GM19397 (cell line): ENCODE data around the gene SKOR1.
A peak's percentile ranks its signal among the peaks of the same experiment; 100 is the strongest.

Experiments used
- ATAC-seq: cut with Tn5 transposase; IDR thresholded peaks from one replicate; pipeline ENCODE4 v1.9.1; 2021; ENCODE audit warnings: mild to moderate bottlenecking, moderate library complexity; ENCODE audit not compliant: unreplicated experiment

The SKOR1 gene, protein sequence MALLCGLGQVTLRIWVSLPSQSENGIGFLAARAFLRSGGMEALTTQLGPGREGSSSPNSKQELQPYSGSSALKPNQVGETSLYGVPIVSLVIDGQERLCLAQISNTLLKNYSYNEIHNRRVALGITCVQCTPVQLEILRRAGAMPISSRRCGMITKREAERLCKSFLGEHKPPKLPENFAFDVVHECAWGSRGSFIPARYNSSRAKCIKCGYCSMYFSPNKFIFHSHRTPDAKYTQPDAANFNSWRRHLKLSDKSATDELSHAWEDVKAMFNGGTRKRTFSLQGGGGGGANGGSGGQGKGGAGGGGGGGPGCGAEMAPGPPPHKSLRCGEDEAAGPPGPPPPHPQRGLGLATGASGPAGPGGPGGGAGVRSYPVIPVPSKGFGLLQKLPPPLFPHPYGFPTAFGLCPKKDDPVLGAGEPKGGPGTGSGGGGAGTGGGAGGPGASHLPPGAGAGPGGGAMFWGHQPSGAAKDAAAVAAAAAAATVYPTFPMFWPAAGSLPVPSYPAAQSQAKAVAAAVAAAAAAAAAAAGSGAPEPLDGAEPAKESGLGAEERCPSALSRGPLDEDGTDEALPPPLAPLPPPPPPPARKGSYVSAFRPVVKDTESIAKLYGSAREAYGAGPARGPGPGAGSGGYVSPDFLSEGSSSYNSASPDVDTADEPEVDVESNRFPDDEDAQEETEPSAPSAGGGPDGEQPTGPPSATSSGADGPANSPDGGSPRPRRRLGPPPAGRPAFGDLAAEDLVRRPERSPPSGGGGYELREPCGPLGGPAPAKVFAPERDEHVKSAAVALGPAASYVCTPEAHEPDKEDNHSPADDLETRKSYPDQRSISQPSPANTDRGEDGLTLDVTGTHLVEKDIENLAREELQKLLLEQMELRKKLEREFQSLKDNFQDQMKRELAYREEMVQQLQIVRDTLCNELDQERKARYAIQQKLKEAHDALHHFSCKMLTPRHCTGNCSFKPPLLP

DNA sequence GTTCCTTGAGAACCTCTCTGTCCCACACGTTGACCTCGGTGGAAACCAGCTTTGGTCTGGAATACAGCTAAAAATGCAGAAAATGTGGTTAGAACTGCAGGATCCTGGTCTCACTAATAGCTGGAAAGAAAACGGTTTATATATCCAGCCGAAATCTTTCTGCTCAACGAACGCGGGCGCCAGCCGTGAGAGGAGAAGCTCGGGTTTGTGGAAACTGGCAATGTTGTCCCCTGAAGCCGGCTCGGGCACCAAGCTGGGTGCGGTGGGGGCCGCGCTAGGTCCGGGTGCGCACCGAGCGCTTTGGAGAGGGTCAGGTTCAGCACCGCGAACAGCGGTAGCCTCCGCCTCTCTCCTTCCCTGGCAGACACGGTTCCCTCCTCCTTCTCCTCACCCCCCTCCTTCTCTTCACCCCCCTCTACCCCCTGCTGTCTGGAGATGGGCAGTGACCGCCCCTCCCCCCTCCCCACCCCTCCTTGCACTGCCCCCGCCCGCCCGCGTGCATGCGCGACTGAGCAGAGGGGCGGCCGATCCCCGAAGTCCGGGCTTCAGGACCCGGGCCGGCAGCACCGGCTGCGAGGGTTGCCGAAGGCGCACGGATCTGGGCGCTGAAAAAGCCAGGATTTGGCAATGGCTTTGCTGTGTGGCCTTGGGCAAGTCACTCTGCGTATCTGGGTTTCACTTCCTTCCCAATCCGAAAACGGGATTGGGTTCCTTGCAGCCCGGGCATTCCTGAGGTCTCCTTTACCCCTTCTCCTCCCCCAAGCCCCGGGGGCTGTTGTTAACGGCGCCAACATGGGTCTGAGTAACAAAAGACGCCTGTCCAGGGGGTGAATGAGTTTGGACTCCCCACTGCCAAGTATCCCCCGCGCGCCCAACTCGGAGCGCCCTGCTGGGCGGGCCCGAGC is at the start of gene SKOR1:
Gene SKOR1 (plus strand): TSS at position 534 of the 905 bp plus-strand sequence. CDS start 94 bp downstream, at position 628.
- ATAC-seq: no peak

DNA sequence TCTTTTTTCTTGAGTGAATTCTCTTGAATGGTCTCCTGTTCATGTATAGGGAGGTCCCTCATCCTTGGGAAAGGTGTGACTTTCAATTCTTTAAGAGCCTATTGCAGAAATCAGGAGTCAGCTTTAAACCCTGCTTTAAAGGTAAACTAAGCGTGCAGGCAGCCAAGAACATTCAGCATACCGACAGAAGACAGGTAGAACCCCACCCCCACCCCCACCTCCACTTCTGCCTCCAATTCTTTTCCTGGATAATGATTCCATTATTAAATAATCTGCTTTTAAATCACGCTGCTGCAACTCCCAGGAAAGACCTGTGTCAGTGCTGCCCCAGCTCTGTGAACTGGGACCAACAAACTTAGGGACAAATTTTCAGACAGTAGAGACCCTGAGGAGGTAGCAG is 49.3 kb upstream of the SKOR1 start:
- ATAC-seq: no peak

DNA sequence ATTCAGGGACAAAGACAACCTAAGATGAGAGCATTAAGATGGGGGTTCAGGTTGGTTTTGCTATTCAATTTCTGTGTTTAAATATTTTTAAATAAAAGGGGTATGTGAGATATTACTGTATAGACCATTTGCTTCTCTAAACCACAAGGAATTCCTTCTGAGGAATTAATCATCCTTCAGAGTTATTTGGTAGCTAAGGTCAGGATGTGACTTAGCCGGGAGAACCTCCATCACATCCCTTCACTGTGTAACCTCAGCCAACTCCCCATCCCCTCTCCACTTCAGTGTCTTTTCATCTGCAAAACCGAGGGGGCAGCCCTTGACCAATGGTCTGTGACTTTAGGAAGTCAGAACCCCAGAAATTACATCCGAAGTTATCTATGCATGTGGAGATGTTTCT is 48.7 kb upstream of the SKOR1 start:
- no peak for ATAC-seq

DNA sequence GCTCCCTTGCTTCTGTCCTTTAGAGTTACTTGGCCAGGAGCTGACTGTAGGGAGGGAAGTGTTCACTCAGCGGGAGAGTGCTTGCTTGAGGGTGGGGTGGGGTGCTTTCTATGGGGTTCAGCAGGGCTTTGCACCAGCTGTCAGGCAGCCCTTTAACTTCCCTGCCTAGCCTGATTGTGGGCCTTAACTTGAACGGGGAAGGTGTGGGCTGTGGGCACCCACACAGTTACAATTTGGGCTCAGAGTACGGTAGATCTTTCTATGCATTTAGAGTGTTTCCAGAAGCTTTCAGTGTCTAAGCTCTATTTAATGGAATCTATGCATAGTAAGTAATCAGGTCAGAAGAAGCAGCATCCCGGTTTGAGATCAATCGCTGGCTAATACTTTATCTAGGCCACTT is 48.2 kb upstream of the SKOR1 start:
- no peak for ATAC-seq

DNA sequence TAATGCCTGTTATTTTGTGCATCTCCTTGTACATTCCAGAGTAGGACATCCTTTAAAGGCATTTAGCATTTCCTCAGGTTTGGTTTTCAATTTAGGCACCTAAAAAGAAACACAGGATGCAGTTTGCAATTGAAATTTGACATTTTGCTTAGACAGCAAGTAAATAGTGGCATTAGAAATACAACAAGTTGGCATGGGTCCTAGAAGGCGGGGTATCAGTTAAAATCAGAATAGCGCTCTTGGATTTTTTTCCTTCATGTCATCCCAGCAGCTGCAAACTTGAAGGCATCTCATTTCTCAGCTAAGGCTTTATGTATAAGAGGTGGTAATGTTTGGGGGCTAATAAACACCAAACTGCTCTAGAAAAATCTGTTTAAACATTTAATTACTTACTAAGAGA is 47.5 kb upstream of the SKOR1 start:
- no peak for ATAC-seq

DNA sequence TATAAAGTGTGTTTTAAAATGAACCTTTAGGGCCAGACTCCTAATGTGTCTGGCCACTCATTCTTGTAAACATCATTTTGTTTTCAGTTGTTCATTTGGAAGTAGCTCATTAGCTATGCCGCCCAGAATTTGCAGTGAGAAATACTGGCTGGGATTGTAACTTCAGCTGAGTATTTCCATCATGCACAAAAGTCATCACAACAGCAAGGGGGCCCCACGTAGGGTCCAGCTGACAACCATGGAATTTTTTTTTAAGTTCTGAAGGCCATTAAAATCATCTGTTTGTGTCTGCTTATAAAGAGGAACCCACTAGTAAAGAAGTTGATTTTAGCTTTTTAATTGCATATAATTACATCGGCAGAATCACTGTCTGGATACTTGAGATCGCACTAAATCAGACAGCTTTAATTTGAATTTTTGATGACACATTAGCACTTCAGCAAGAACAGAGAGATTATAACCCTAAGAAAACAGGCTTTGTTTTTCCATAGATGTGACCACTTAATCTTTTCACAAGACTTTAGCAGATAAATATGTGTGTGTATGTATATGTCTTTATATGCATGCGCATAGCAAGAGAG is 46.3 kb upstream of the SKOR1 start:
- ATAC-seq: no peak

DNA sequence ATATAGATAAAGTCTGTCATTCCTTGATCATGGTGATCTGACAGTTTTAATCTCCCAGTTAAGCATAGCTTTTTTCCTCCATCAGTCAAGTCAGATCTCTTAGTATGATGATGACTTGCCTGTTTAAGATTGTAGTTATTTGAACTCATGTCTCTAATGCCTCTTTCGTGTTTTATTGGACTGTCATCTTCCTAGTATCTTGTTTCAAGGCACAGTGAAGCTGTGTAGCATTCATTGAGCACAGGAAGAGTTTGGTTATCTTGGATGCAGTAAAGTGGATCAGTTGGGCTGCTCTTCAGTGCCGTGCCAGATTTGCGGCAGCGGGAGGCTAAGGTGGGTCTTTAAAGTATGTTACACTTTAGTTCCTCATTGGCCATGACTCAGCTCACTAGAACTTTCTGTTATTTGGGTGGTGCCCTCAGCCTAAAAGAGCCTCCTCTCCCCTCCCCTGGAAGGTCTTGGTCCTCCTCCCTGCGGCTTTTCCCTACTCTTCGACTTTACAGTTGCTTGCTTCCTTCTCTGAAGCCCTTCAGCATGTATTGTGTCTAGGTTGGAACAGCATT is 45.7 kb upstream of the SKOR1 start:
- ATAC-seq: no peak

DNA sequence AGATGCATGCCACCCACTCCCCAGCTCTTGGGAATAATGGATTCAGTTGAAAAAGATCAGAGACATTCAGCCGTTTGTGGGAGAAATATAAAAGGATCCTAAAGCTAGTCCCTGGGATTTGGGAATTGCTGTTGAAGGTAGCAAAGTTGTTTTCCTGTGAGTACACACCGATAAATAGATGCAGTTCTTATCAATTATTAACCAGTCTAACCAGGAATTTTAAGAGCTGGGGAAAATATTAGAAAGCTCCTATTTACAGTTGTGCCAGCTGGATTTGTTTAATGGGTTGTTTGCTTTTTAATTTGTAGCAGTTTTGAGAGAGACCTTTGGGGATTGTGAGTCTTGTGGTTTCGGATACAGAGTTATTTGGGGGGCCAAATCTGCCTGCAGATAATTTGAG is 44.2 kb upstream of the SKOR1 start:
- no peak for ATAC-seq

DNA sequence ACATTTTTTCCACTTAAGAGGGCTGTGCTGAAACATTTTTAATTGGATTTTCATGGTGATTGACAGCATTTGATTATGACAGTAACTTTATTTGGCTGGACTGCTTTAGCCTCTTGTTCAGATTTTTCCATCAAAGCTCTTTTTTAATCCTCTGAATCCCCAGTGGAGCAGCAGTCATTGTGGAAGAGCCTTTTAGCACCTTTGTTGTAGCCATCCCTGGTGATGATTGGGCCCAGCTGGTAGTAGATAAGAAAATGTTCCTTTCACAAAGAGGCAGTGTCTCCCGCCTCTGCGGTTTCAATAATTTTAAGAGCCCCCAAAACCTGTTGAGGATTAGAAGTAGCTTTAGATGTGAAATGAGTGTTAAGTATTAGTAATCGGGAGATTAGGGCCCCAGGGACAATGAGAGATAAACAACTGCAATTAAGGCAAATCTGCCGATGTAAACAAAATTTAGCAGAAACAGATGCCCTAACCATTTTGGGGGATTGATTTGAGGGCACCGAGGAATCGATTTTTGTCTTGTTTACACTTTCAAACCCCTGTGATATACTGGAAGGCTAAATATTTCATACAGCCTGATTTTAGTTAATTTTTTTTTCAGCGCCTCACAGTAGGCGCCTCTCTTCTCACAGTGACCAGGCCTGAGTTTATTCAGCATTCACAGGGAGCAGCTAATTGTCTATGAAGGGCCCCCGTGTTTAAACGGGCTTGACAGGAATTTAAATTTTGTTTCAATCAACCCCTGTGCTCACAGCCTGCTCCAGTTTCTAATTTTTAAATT is 43.2 kb upstream of the SKOR1 start:
- no peak for ATAC-seq

DNA sequence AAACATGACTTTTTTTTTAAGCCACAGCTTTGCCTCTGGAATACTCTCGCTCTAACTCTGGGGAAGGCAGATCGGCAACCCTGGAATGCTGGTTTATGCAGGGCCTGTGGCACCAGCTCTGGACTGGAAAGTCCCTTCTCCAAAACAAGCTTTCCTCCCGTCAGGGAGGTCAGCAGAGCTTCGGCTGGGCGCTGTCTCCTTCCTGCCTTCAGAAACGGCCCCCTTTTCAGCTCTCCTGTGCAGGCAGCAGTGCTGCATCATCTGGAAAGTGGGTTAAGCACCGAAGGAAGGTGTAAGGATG is 42.7 kb upstream of the SKOR1 start:
- ATAC-seq: no peak

DNA sequence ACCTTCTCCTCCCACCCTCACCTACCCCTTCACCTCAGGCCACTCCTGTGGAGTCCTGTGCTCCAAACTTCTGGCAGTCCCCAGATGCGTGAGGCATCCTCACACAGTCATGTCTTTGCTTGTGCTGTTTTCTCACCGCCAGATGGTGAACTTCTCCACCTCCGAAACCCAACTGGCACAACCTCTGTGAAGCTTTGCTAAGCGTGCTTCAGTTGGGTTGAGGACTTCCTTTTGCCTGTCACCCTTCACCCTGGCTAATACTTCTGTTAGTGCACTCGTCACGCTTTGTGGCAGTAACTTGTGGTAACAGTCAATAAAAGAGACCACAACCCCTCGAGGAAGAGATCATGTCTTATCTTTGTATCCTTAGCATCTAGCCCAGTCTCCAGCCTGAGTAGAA is 42.0 kb upstream of the SKOR1 start:
- ATAC-seq: peak; percentile 54

DNA sequence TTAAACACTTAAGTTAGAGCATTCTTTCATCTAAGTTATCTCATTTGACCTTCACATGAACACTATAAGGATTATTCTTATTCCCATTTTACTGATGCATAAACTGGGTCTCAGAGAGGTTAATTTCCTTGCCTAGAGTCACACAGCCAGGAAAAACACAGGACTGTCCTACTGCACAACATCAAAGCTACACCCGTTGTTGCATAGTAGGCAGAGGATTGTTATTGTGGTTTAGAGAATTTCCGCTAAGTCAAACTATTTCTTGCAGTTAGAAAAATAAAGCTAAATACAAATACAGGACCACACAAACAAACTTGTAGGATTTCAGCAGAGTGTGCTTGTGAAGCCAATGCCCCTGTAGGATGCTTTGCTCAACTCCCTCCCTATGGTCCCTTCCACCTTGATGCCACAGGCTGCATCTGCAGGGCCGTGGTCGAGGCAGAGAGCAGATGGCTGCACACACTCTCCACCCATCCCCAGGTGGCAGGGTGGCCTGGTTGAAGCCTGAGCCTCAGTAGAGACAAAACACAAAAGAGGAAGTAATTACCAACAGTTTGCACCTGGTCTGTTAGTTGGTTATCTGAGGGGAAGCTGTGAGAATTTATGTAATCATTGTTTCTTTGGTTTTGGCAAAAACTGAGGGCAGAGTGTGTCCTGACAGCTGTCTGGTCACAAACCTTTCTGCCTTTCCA is 41.1 kb upstream of the SKOR1 start:
- ATAC-seq: peak; percentile 83

DNA sequence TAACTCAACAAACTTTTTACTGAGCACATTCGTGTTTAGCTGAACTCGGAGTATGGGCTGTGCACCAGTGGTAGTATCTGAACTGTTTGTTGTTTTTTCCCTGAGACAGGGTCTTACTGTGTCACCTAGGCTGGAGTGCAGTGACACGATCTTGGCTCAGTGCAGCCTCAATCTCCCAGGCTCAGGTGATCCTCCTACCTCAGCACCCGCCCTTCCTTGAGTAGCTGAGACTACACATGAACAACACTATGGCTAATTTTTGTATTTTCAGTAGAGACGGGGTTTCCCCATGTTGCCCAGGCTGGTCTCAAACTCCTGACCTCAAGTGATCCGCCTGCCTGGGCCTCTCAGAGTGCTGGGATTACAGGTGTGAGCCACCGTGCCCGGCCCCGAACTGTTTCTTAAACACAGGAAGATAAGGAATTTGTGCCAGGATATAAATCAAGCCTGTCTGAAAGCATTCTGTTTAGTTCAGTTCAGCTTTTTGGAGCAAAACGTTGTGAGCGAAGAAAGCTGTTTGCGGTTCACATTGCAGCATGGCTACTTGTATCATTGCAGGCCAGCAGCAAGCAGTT is 40.4 kb upstream of the SKOR1 start:
- ATAC-seq: no peak

DNA sequence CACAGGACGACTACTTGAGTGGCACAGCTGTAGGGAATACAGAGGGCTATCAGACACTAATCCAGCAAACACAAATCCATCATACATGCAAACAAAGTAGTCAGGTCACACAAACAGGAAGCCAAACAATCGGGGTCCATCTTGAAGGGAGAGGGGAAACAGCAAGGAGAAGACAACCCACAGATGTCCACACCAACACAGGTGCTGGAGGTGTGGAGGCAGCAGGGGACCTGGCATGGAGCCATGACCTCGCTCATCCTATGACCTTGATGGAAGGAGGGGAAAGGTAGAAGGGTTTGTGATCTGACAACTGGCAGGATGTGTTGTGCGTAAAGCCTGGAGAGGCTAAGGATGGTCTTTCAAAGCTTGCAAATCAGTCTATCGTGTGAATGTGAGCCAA is 39.9 kb upstream of the SKOR1 start:
- ATAC-seq: no peak

DNA sequence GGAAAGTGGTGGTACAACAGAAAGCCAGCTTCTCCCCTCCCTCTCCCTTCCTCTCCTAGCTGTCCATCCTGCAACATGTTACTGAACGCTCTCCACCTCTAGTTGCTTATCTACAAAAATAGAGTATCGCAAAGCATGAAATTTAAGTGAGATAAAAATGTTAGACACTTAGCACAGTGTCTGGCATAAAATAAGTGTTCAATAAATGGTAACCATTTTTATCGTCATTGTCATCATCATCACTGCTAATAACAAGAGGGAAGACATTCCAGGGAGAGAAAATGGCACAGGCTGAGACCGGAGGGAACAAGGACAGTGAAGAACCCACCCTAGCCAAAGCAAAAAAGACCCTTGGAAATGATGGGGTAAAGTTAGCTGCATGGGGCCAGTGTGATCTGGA is 38.7 kb upstream of the SKOR1 start:
- ATAC-seq: no peak

DNA sequence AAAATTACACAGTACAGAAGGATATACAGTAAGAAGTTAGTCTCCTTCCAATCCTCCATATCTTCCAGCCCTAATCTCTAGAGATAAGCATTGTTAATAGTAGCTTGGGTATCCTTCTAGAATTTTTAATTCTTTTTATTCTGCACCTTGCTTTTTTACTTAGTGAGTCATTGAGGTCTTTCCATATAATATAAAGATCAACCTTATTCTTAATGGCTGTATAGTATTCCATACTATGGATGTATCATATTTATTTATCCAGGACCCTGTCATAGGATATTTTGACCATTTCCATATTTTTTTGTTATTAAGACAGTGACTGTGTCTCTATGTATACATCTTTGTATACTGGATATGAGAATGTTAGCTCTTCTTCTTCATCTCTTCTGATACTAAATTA is 36.3 kb upstream of the SKOR1 start:
- no peak for ATAC-seq

DNA sequence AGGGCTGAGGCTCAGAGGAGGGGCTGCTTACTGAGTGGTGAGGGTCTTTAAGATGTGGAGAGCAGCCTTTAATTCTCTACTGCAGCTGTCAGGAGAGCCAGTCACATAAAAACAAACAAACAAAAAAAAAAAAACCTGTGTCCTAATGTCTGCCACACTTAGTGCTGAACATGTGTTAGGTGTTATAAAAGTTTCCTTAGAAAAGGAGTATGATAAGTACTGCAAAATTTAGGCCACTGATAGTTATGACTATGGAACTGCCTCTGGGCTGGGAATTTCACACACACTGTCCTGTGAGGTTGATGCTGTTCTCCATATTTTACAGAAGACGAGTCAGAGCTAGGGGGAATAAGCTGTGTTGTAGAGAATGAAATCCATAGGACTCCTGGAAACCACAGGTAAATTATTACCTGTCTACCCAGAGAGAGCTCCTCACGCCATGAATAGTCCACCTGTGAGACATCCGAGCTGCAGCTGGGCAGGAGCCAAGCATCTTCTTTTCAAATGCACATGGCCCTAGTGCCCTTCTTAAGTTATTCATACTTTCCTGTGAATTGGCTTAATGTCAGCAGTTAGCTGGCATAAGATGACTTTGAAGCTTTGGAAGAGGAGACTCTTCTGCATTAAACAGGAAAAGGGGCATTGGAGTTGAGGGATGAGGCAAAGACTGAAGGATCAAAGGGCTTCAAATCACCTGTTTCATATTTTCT is 34.5 kb upstream of the SKOR1 start:
- no peak for ATAC-seq
